ENCODE results near the gene PRR5L.

DNA sequence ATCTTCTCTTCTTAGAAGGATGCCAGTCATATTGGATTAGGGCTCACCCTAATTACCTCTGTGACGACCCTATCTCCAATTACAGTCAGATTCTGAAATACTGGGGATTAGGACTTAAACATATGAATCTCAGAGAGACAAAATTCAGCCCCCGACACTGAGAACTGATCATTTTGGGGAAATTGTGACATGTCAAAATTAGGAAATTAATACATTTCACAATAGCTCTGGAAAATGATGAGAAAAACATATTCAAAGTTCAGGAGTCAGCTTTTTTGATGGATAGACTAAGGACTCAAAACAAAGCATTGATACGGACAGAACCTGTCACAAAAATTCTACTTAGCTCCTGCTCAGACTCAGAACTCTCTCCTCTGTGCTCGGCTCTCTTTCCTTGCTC, 47.7 kb upstream of the PRR5L start:
- TF ChIP-seq, protein P1, sequence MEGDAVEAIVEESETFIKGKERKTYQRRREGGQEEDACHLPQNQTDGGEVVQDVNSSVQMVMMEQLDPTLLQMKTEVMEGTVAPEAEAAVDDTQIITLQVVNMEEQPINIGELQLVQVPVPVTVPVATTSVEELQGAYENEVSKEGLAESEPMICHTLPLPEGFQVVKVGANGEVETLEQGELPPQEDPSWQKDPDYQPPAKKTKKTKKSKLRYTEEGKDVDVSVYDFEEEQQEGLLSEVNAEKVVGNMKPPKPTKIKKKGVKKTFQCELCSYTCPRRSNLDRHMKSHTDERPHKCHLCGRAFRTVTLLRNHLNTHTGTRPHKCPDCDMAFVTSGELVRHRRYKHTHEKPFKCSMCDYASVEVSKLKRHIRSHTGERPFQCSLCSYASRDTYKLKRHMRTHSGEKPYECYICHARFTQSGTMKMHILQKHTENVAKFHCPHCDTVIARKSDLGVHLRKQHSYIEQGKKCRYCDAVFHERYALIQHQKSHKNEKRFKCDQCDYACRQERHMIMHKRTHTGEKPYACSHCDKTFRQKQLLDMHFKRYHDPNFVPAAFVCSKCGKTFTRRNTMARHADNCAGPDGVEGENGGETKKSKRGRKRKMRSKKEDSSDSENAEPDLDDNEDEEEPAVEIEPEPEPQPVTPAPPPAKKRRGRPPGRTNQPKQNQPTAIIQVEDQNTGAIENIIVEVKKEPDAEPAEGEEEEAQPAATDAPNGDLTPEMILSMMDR (IDR thresholded peaks at IDR 0.05; ENCODE audit: low read depth, low read length) = no peak
- TF ChIP-seq EZH2phosphoT487 (IDR thresholded peaks at IDR 0.05; ENCODE audit: low read depth) = no peak
